ENCODE results near the gene CARS1.

DNA sequence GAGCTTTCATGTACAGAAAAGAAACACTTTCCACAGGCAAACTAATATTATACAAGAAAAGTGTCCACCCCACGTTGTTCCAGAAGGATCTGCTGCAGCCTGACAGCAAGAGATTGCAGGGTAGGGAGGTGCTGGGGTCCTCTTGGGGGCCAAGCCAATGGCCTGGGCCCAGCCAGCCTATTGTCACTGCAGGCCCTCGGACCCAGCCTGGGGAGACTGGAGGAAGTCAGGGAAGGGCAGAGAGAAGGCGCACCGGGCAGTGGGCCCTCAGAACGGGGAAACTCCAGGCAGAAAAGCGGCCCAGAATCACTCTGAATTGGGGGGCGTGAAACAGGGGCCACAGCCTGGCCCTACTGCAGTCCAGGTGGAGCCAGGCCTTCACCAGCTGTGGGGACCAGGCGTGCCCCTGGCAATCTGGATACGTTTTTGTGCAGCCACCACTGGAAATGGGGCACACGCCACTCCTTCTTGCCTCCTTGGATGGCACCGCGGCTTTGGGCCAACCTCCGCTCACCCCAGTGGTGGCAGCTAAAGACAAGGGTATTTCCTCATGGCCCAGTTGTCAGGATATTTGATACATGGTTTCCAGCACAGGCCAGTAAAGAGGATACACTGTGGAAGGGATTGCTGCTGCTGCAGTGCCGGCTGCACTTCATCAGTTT is 61.2 kb downstream of the CARS1 start:
- TF ChIP-seq CTCF (IDR thresholded peaks at IDR 0.05) (no peak), EZH2 (IDR thresholded peaks at IDR 0.05; ENCODE audit: borderline replicate concordance, insufficient read depth, low read depth, low read length, poor library complexity, severe bottlenecking) (no peak)

All from B cell (primary cell).